HG03354 (cell line): Measurements from ENCODE around the gene CDKL5.

Source experiments
- ATAC-seq: cut with Tn5 transposase; IDR thresholded peaks from one replicate; pipeline ENCODE4 v1.9.1; 2021; ENCODE audit warnings: mild to moderate bottlenecking; ENCODE audit not compliant: unreplicated experiment, poor library complexity, severe bottlenecking

The CDKL5 gene

GRCh38 chrX:18449236-18449635 lies 23.8 kb downstream of the CDKL5 start:
- no peak for ATAC-seq

GRCh38 chrX:18455384-18455783 lies 30.0 kb downstream of the CDKL5 start:
- ATAC-seq, result no peak

- ATAC-seq, result no peak
Observed at GRCh38 chrX:18457000-18457399, 31.6 kb downstream of the CDKL5 start.

DNA sequence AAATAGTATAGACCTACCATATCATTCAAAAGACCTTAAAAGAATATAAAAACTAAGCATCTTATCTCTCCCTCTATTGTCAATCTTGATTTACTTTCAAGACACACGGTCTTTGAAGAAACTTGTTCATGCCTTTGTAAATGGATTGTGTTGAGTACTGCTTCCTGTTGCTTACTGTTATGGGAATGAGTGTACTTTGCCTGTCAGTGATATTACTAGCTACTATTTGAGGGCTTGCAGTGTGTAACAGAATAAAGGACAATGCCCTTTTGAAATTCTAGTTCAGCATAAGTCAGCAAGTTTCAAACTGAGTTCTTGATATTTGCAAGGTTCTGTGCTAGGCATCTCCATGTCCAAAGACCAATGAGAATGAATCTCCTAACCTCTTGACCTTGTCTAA lies 36.0 kb downstream of the CDKL5 start:
- no peak for ATAC-seq

DNA sequence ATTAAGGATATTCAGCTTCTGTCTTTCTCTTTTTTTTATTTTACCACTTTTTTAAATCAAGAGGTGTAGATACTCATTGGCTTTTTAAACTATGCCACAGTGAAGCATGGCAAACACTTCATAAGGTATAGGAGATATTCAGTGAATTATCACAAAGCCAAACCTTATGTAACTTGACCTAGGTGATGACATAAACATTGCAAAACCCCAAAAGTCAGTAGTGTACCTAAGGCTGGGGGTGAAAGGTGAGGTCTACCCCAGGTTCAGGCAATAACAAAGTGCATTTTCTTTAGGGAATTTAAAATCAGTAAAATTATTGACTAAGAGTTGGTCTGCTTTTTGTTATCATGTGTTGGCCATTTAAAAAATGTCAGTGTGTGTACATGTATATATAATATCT lies 39.1 kb downstream of the CDKL5 start:
- ATAC-seq, result no peak

DNA sequence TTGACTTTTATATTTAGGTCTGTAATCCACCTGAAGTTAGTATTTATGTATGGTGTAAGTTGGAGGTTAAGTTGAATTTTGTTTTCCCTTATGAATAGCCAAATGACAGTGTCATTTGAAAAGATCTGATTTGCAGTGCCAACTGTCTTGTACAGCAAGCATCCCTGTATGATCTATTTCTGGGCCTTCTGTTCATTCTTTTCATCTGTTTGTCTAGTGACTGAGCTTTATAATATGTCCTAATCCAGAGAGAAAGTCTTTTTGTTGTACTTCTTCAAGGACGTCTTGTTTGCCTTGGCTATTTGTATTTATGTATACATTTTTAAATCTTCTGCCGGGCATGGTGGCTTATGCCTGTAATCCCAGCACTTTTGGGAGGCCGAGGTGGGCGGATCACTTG lies 39.6 kb downstream of the CDKL5 start:
- no peak for ATAC-seq

DNA sequence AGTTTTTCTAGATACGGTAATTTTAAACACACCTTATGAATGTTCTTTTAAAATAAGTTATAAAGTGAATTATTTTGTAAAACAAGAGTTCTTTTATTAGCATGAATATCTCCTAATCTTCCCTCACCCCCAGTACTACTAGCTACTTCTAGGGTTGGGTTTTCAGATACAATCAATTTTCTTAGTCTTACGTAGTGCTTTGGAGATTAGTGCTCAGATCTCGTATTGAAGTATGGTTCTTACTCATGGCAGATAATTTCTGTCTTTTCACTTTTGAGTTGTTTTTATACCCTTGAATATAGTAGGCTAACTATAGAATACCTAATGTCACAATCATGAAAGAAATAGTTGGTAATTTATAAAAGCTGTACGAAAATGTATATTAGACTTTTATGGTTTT lies 43.2 kb downstream of the CDKL5 start:
- no peak for ATAC-seq

GRCh38 chrX:18471296-18471695 lies 45.9 kb downstream of the CDKL5 start:
- no peak for ATAC-seq

DNA sequence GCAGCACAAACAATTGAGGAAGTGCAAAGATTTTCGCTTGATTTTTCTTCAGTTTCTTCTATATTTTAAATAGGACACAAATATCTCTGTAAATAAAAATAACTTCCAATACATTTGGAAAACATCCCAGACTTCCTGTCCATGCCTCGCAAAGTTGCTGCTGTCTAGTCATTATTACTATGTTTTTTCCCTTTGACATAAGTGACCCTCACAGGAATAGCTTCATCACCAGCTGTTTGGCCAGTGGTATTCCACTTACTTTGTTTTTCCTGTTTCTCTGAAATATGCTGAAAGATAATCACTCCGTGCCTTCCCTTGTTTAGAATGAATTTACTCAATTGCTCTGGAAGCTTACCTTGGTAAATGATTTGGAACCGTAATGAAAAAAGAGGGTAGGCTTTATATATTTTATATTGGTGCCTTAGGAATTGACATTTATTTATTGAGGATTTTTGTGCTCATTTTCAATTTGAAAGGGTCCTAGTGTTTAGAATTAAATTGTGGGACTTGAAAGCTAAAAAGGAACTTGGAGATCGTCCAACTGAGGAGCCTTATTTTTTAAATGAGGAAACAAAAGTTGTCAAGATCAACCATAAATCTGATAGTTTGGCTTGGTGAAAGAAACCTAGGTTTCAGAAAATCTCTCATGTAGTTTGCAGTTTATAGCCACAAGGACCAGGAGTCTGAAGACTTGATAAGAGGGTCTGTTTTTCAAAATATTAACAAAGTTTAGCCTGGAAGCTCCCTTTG lies 65.6 kb downstream of the CDKL5 start:
- ATAC-seq, result no peak

DNA sequence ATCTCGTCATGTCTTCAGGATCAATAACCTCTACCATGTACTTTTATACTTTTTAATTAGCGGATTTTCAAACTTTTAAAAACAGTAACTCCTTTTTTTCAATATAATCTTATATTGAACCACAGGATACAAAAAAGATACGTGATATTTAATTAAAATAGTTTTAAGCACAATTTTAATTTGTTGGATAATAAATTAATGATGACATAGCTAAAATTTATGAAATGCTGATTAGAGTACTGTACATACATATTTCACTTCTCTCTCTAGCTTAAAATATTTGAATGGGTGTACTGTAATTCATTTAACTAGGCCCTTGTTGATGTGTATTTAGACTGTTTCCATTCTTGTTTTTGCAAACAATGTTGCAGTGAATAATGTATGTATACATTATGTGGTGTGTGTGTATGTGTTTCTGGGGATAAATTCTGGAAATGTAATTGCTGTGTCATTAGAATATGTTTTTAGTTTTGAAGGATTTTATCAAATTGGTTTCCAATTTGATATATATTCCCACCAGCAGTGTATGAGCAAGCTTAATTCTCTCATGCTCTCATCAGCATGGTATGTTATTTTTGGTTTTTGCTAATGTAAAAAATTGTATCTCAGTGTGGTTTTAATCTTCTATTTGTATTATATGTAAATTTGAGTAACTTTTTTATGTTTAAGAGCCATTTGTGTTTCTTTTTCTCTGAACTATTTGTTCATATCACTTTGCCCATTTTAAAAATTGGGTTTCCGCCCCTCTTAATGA lies 66.4 kb downstream of the CDKL5 start:
- no peak for ATAC-seq

DNA sequence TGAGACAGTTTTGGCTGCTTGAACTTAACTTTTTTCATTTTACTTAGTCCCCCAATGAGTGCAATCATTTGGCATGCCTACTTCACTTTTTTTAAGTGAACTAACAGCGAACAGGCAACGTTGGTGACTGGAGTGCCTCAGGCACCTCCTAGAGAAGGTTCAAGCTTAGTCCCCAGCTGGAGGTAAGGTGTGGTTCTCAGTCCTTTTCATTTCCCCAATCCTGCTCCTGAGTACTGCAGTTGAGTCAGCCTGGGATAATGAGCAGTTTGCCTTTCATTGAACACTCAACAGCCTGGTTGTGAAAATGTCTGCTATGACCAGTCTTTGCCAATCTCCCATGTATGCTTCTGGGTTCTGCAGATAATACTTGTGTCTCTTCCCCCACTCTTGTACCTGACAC lies 109.5 kb downstream of the CDKL5 start:
- ATAC-seq, result no peak

- no peak for ATAC-seq
Observed at GRCh38 chrX:18537068-18537467, 111.7 kb downstream of the CDKL5 start.

DNA sequence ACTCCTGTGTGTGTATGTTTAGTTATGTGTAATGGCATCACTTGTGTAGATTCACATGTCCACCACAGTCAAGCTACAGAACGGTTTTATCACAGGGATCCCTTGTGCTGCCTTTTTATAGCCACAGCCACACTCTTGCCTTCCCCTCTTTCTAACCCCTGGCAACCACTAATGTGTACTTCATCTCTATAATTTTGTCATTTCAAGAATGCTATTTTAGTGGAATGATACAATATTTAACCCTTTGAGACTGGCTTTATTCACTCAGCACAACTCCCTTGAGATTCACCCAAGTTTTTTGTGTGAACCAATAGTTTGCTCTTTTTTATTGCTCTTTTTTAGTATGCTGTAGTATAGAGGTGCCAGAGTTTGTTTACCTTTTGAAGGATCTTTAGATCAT lies 112.1 kb downstream of the CDKL5 start:
- ATAC-seq, result no peak

DNA sequence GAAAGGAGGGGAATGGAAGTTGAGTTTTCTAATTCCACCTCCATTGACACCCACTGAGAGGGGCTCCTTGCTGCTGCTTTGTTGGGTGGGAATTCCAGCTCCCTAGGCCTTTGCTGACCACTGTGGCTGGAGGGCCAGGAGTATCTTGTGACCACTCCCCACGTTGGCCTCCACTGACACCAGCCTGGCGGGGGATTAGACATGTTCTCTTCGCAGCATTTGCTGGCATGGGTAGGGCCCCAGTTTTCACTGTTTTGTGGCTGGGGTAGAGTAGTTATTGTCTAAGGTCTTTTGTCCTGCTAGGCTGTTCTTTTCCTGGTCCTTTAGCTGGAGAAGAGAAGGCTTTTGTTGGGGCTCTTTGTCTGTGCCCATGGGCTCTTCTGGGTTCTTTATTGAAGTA lies 116.7 kb downstream of the CDKL5 start:
- no peak for ATAC-seq

DNA sequence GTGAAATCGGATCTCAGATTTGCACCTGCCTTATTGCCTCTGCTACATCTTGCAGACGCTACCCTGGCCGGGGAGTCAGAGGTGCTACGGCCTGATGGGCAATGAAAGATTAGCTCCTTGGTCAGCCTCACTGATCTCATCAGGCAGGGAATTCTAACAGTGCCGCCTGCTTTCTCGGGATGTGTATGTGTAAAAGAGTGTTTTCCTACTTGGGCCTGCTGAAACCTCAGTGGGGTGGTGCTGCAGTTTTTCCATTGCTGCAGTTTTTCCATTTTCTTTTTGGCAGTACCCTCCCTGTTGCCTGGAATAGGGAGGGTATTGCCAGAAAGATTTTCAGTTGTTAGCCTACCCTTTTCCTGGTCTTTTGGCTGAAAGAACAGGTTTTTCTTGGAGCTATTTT lies 117.5 kb downstream of the CDKL5 start:
- ATAC-seq, result no peak

- ATAC-seq, result no peak
Observed at GRCh38 chrX:18543738-18544137, 118.3 kb downstream of the CDKL5 start.

DNA sequence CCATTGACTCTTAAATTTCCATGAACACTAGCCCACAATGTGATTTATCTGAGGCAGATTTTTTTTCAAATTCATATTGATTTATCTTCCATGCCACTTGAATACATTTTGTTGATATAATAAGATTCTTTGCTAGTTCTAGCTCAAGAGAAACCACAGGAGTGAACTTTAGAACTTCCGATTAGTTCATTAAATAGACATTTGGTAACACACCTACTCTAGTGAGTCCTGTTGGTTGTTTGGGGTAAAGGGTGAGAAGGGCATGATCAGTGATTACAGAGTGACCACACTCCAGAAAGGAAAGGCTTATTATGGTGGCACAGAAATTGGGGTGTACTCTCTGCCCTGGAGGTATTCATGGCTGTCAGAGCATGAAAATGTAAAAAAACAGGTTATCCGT lies 120.4 kb downstream of the CDKL5 start:
- no peak for ATAC-seq

GRCh38 chrX:18548996-18549395 lies 123.6 kb downstream of the CDKL5 start:
- ATAC-seq, result no peak

DNA sequence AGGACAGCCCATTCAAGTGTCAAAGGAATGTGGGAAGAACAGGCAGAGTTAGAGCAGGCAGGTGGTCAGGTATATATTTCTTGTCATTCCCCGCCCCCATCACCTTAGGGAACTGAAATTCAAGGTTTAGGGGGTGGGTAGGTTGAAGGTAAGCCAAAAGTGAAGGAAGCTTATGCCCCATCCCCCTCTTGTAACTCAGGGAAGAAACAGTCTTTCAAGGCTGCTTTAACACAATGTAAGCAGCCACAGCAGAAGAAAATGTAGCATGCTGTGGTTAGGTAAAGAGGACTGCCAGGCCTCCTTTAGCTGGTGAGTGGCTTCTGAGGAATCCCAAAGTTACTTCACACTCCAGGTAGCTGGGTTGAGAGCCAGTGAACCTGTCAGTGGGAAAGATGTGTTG lies 124.2 kb downstream of the CDKL5 start:
- ATAC-seq, result no peak

GRCh38 chrX:18557879-18558278 lies 132.5 kb downstream of the CDKL5 start:
- ATAC-seq, result no peak

GRCh38 chrX:18558799-18559198 lies 133.4 kb downstream of the CDKL5 start:
- ATAC-seq, result no peak
